ENCODE results near the gene MYL5. TPM values are rescaled to one million over a fixed set of nuclear protein-coding genes. Genes with fewer than 3 reads are reported as not detected.
A peak's percentile ranks its signal among the peaks of the same experiment; 100 is the strongest.

The MYL5 gene
- total and polyA plus RNA-seq, 11 donors = 1.4 to 12.9 (median 4.4) TPM

- Histone ChIP-seq H3K27ac (no peak overlapping the region), H3K4me3 (no peak overlapping the region), H3K27me3 (peaks cover 0 to 17% (median 0%) of the 10 kb centered on the region in 9 donors), H3K36me3 (no peaks in the 10 kb centered on the region), H3K4me1 (no peaks in the 10 kb centered on the region), H3K9me3 (peaks cover 0 to 11% (median 0%) of the 10 kb centered on the region in 12 donors)
- DNase-seq (peak in 1 of 5 donors; percentile 10), ATAC-seq (no peak)
- WGBS, 4 donors = 71 to 90% (median 87%) methylated on average over 7 to 16 of the region's 16 CpGs
- intact Hi-C loops (cut with DNase I) = no loop called here
- TF ChIP-seq CTCF (IDR thresholded peaks at IDR 0.05) = no peak
- no peak for TF ChIP-seq POLR2A (IDR thresholded peaks at IDR 0.05)
Measured at GRCh38 chr4:632196-632790, 42.0 kb upstream of the MYL5 start.

- peaks cover 0 to 17% (median 0%) of the 10 kb centered on the region in 9 donors for H3K27me3 ChIP-seq
- TF ChIP-seq POLR2A (IDR thresholded peaks at IDR 0.05) (no peak), CTCF (IDR thresholded peaks at IDR 0.05) (no peak)
- no peaks in the 10 kb centered on the region for H3K36me3 ChIP-seq
- DNase-seq (peak in 1 of 5 donors; percentile 5), ATAC-seq (no peak)
- H3K4me1 ChIP-seq = no peaks in the 10 kb centered on the region
- peaks cover 0 to 11% (median 0%) of the 10 kb centered on the region in 12 donors for H3K9me3 ChIP-seq
- intact Hi-C loops (cut with DNase I) = no loop called here
- H3K27ac ChIP-seq = no peak overlapping the region
- 86 to 93% (median 88%) methylated on average over 6 of the region's 6 CpGs for WGBS, 4 donors
- no peak overlapping the region for H3K4me3 ChIP-seq
Measured at GRCh38 chr4:632926-633325, 41.4 kb upstream of the MYL5 start.

- H3K27ac ChIP-seq = no peak overlapping the region
- peaks cover 0 to 17% (median 0%) of the 10 kb centered on the region in 9 donors for H3K27me3 ChIP-seq
- H3K36me3 ChIP-seq = no peaks in the 10 kb centered on the region
- H3K4me3 ChIP-seq = no peak overlapping the region
- DNase-seq = no peak
- 56 to 70% (median 64%) methylated on average over 7 to 9 of the region's 9 CpGs for WGBS, 4 donors
- ATAC-seq = no peak
- TF ChIP-seq POLR2A (IDR thresholded peaks at IDR 0.05) (no peak), CTCF (IDR thresholded peaks at IDR 0.05) (no peak)
- H3K9me3 ChIP-seq = peaks cover 0 to 11% (median 0%) of the 10 kb centered on the region in 12 donors
- H3K4me1 ChIP-seq = no peaks in the 10 kb centered on the region
- intact Hi-C loops (cut with DNase I) = no loop called here
Measured at GRCh38 chr4:633406-633805, 40.9 kb upstream of the MYL5 start.

GRCh38 chr4:633976-634598 lies 40.3 kb upstream of the MYL5 start:
- Histone ChIP-seq H3K4me1 (no peaks in the 10 kb centered on the region), H3K4me3 (no peak overlapping the region), H3K27me3 (peaks cover 0 to 21% (median 0%) of the 10 kb centered on the region in 9 donors), H3K27ac (no peak overlapping the region), H3K9me3 (peaks cover 0 to 11% (median 0%) of the 10 kb centered on the region in 12 donors), H3K36me3 (no peaks in the 10 kb centered on the region)
- TF ChIP-seq CTCF (IDR thresholded peaks at IDR 0.05) = no peak
- no peak for TF ChIP-seq POLR2A (IDR thresholded peaks at IDR 0.05)
- peak in 2 of 5 donors; percentile 15 to 51 for DNase-seq
- no peak for ATAC-seq
- intact Hi-C loops (cut with DNase I) = no loop called here
- WGBS, 4 donors = 55 to 78% (median 63%) methylated on average over 5 to 15 of the region's 15 CpGs
